HepG2 (cell line): ENCODE data around the gene CDC42EP4. TPM values are rescaled to one million over a fixed set of nuclear protein-coding genes. Genes with fewer than 3 reads are reported as not detected.

ENCODE experiments used
- CSRNP2 ChIP-seq: sonication (generic); formaldehyde crosslinking; conservative IDR thresholded peaks from 2 replicates; pipeline ENCODE4 v1.8.0; 2022; ENCODE audit warnings: low read depth, missing genetic modification reagents
- ELF4 ChIP-seq: sonication (generic); formaldehyde crosslinking; IDR thresholded peaks from 2 replicates; pipeline ENCODE4 v1.5.0; 2020; ENCODE audit warnings: missing genetic modification reagents, mild to moderate bottlenecking, moderate library complexity, borderline replicate concordance
- KMT2B ChIP-seq: IDR thresholded peaks from 2 replicates; pipeline ENCODE4 v1.6.1; 2016; ENCODE audit warnings: missing genetic modification reagents, missing compliant biosample characterization
- NKX3-1 ChIP-seq: sonication (generic); formaldehyde crosslinking; IDR thresholded peaks from 2 replicates; pipeline ENCODE4 v1.5.0; 2020; ENCODE audit warnings: missing genetic modification reagents
- SIN3A ChIP-seq: IDR thresholded peaks from 2 replicates; pipeline ENCODE4 v1.6.1; 2011; ENCODE audit warnings: low read depth, mild to moderate bottlenecking, control low read depth, low read length, borderline replicate concordance
- SIX4 ChIP-seq: sonication (generic); formaldehyde crosslinking; IDR thresholded peaks from 2 replicates; pipeline ENCODE4 v1.4.0; 2020; ENCODE audit warnings: missing genetic modification reagents
- THRA ChIP-seq: sonication (generic); formaldehyde crosslinking; IDR thresholded peaks from 2 replicates; pipeline ENCODE4 v1.4.0; 2020; ENCODE audit warnings: missing genetic modification reagents, borderline replicate concordance
- ZNF557 ChIP-seq: sonication (generic); formaldehyde crosslinking; IDR thresholded peaks from 2 replicates; pipeline ENCODE4 v1.4.0; 2020; ENCODE audit warnings: missing genetic modification reagents
- ZNF839 ChIP-seq: sonication (generic); formaldehyde crosslinking; IDR thresholded peaks from 2 replicates; pipeline ENCODE4 v1.4.0; 2020; ENCODE audit warnings: missing genetic modification reagents, mild to moderate bottlenecking, borderline replicate concordance
- ZZZ3 ChIP-seq: sonication (generic); formaldehyde crosslinking; IDR thresholded peaks from 2 replicates; pipeline ENCODE4 v1.4.0; 2020; ENCODE audit warnings: missing genetic modification reagents, mild to moderate bottlenecking, borderline replicate concordance
- polyA plus RNA-seq, 8 experiments: library from polyadenylated mRNA; depleted of rRNA in 3 of 8; stranded (reverse) in 7 of 8; unstranded in 1 of 8; fragments of >200 nt; fragmentation: Illumina TruSeq in 4 of 8; extraction: Trizol in 4 of 8; gene quantifications; 2 replicates each; pipeline versions ENCODE4 v1.2.1 to v1.2.3, GENCODE V29; 2011 to 2016; ENCODE audit warnings: low read depth in 4 of 8, missing spikeins in 1 of 8, mixed read lengths in 1 of 8; ENCODE audit not compliant: insufficient read depth in 1 of 8
- total RNA-seq, 5 experiments: library from RNA; depleted of rRNA; stranded (reverse); fragments of >200 nt; fragmentation: Illumina TruSeq; extraction: Trizol; gene quantifications; 2 replicates each; pipeline ENCODE4 v1.2.3, GENCODE V29; 2016; ENCODE audit warnings: low read depth in 1 of 5
- TF ChIP-seq, protein P1 (sequence below): IDR thresholded peaks from 2 replicates; pipeline ENCODE4 v1.6.1; 2016; ENCODE audit warnings: control low read depth
- TF ChIP-seq, protein P2 (sequence below): sonication (generic); formaldehyde crosslinking; IDR thresholded peaks from 2 replicates; pipeline ENCODE4 v1.4.0; 2020; ENCODE audit warnings: mild to moderate bottlenecking, missing genetic modification reagents
- TF ChIP-seq, protein P3 (sequence below): sonication (generic); formaldehyde crosslinking; IDR thresholded peaks from 2 replicates; pipeline ENCODE4 v1.4.0; 2020; ENCODE audit warnings: mild to moderate bottlenecking, missing genetic modification reagents, borderline replicate concordance

Gene CDC42EP4
- total and polyA plus RNA-seq, 2 of the 13 experiments (the other 11 are each of a cell fraction or from before 2014, with no cell fraction given): 19.0 to 54.0 TPM

- TF ChIP-seq ZNF839 (CRISPR knock-in tag) (0 out of 2 replicates have a peak, but pooled peaks have one; percentile 8), THRA (CRISPR knock-in tag) (peak; percentile 61; the same call in 1 of the 2 replicates), ELF4 (no peak; the same call in 1 of the 2 replicates), ZZZ3 (CRISPR knock-in tag) (no peak), SIN3A (peak; percentile 81; the same call in 1 of the 2 replicates), KMT2B (CRISPR knock-in tag) (peak; percentile 76), NKX3-1 (CRISPR knock-in tag) (no peak; the same call in 1 of the 2 replicates), ZNF557 (CRISPR knock-in tag) (no peak; the same call in 1 of the 2 replicates), CSRNP2 (CRISPR knock-in tag) (no peak), SIX4 (no peak)
- TF ChIP-seq, protein P1, sequence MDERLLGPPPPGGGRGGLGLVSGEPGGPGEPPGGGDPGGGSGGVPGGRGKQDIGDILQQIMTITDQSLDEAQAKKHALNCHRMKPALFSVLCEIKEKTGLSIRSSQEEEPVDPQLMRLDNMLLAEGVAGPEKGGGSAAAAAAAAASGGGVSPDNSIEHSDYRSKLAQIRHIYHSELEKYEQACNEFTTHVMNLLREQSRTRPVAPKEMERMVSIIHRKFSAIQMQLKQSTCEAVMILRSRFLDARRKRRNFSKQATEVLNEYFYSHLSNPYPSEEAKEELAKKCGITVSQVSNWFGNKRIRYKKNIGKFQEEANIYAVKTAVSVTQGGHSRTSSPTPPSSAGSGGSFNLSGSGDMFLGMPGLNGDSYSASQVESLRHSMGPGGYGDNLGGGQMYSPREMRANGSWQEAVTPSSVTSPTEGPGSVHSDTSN (CRISPR knock-in tag): no peak
- TF ChIP-seq, protein P2, sequence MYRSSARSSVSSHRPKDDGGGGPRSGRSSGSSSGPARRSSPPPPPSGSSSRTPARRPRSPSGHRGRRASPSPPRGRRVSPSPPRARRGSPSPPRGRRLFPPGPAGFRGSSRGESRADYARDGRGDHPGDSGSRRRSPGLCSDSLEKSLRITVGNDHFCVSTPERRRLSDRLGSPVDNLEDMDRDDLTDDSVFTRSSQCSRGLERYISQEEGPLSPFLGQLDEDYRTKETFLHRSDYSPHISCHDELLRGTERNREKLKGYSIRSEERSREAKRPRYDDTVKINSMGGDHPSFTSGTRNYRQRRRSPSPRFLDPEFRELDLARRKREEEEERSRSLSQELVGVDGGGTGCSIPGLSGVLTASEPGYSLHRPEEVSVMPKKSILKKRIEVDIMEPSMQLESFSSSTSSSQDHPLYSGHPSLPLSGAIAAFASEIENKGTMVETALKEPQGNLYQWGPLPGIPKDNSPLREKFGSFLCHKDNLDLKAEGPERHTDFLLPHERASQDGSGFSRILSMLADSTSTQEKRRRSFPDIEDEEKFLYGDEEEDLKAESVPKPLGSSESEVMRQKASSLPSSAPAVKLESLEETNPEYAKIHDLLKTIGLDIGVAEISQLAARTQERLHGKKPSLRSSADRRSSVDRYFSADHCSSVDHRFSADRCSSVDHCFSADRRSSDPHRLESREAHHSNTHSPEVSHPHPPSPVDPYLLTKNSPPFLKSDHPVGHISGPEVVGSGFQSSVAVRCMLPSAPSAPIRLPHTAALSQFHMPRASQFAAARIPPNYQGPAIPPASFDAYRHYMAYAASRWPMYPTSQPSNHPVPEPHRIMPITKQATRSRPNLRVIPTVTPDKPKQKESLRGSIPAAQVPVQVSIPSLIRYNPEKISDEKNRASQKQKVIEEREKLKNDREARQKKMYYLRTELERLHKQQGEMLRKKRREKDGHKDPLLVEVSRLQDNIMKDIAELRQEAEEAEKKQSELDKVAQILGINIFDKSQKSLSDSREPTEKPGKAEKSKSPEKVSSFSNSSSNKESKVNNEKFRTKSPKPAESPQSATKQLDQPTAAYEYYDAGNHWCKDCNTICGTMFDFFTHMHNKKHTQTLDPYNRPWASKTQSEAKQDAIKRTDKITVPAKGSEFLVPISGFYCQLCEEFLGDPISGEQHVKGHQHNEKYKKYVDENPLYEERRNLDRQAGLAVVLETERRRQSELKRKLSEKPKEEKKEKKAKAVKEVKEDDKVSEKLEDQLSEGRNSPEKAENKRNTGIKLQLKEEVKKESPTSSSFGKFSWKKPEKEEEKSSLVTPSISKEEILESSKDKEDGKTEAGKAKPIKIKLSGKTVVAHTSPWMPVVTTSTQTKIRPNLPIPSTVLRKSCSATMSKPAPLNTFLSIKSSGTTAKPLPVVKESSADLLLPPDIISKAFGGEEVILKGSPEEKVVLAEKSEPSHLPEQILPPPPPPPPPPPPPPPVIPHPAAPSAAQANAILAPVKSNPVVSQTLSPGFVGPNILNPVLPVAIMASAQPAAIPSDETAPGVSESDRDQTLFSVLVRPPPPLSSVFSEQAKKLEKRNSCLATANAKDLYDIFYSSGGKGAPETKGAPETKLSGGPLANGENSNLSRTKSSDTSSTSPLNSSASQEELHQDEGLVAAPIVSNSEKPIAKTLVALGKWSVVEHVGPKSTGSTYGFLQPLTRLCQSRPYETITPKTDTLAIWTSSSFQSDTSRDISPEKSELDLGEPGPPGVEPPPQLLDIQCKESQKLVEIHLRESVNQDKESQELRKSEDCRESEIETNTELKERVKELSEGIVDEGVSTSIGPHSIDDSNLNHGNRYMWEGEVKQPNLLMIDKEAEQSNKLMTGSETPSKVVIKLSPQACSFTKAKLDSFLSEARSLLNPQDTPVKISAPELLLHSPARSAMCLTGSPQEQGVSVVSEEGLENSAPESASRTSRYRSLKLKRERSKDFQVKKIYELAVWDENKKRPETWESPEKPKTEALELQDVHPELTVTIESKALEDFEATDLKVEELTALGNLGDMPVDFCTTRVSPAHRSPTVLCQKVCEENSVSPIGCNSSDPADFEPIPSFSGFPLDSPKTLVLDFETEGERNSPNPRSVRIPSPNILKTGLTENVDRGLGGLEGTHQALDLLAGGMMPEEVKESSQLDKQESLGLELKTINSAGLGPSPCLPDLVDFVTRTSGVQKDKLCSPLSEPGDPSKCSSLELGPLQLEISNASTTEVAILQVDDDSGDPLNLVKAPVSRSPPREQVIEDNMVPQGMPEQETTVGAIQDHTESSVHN (CRISPR knock-in tag): no peak
- TF ChIP-seq, protein P3, sequence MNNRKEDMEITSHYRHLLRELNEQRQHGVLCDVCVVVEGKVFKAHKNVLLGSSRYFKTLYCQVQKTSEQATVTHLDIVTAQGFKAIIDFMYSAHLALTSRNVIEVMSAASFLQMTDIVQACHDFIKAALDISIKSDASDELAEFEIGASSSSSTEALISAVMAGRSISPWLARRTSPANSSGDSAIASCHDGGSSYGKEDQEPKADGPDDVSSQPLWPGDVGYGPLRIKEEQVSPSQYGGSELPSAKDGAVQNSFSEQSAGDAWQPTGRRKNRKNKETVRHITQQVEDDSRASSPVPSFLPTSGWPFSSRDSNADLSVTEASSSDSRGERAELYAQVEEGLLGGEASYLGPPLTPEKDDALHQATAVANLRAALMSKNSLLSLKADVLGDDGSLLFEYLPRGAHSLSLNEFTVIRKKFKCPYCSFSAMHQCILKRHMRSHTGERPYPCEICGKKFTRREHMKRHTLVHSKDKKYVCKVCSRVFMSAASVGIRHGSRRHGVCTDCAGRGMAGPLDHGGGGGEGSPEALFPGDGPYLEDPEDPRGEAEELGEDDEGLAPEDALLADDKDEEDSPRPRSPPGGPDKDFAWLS (CRISPR knock-in tag): no peak
These were observed at the start of gene CDC42EP4 (continued) for GRCh38 chr17:73311781-73312641.
